Stimulated activated CD8-positive, alpha-beta memory T cell treated with anti-CD3 and anti-CD28 coated beads, Interleukin-2, amount 100 ng/mL, for 1 hour (primary cell): ENCODE data around the gene CDH5.
"Not testable (repeated sequence)": the region's sequence is repeated elsewhere in the genome, so short reads cannot be mapped to it uniquely, and the experiment has no call there.

Experiments
- DNase-seq, 2 donors: peaks; one replicate each; pipeline ENCODE4 v3.0.0-alpha.2; 2020; ENCODE audit warnings: low read depth in 2 of 2

Gene CDH5

GRCh38 chr16:66366433-66367299 is at the start of gene CDH5:
Gene CDH5, plus strand, starts transcription at chr16:66366691. Its CDS starts 12,647 bp downstream, at chr16:66379338.
- DNase-seq, result no peak

- DNase-seq, result no peak
Measured at GRCh38 chr16:66318505-66318904, 48.0 kb upstream of the CDH5 start.

GRCh38 chr16:66320774-66321173 is 45.7 kb upstream of the CDH5 start:
- no peak for DNase-seq

- no peak for DNase-seq
Measured at GRCh38 chr16:66322174-66322573, 44.3 kb upstream of the CDH5 start.

- DNase-seq, result no peak
Measured at GRCh38 chr16:66324815-66325515, 41.5 kb upstream of the CDH5 start.

- DNase-seq, result no peak
Measured at GRCh38 chr16:66325717-66326376, 40.6 kb upstream of the CDH5 start.

- no peak for DNase-seq
Measured at GRCh38 chr16:66326991-66327513, 39.4 kb upstream of the CDH5 start.

GRCh38 chr16:66328282-66328681 is 38.2 kb upstream of the CDH5 start:
- DNase-seq, result no peak

- not testable (repeated sequence) for DNase-seq
Measured at GRCh38 chr16:66331464-66331863, 35.0 kb upstream of the CDH5 start.

- DNase-seq, result no peak
Measured at GRCh38 chr16:66332634-66333610, 33.6 kb upstream of the CDH5 start.

- no peak for DNase-seq
Measured at GRCh38 chr16:66334853-66335574, 31.5 kb upstream of the CDH5 start.

- no peak for DNase-seq
Measured at GRCh38 chr16:66335704-66336329, 30.7 kb upstream of the CDH5 start.

GRCh38 chr16:66337463-66338188 is 28.9 kb upstream of the CDH5 start:
- DNase-seq, result no peak

GRCh38 chr16:66342294-66342900 is 24.1 kb upstream of the CDH5 start:
- DNase-seq, result no peak

- DNase-seq, result no peak
Measured at GRCh38 chr16:66344533-66345145, 21.9 kb upstream of the CDH5 start.

GRCh38 chr16:66346221-66346620 is 20.3 kb upstream of the CDH5 start:
- no peak for DNase-seq

- no peak for DNase-seq
Measured at GRCh38 chr16:66352304-66352703, 14.2 kb upstream of the CDH5 start.

GRCh38 chr16:66353055-66353454 is 13.4 kb upstream of the CDH5 start:
- DNase-seq, result no peak
